Uterus (tissue), 2 donors: Measurements from ENCODE around the gene TPCN1.

Experiments used
- POLR2A ChIP-seq, 2 donors: fragments of 450-650 bp; IDR thresholded peaks; one replicate each; pipeline ENCODE4 v1.6.1; 2016; ENCODE audit warnings: antibody characterized with exemption in 2 of 2, mild to moderate bottlenecking in 1 of 2, moderate library complexity in 1 of 2
- TF ChIP-seq, protein P1 (sequence below), 4 experiments: fragments of 200-600 bp in 2 of 4; fragments of 450-650 bp in 2 of 4; sonication (generic) in 2 of 4; IDR thresholded peaks; one replicate each; pipeline ENCODE4 v1.5.1; 2016 to 2019; ENCODE audit warnings: antibody characterized with exemption in 4 of 4, mild to moderate bottlenecking in 2 of 4, moderate library complexity in 1 of 4

DNA sequence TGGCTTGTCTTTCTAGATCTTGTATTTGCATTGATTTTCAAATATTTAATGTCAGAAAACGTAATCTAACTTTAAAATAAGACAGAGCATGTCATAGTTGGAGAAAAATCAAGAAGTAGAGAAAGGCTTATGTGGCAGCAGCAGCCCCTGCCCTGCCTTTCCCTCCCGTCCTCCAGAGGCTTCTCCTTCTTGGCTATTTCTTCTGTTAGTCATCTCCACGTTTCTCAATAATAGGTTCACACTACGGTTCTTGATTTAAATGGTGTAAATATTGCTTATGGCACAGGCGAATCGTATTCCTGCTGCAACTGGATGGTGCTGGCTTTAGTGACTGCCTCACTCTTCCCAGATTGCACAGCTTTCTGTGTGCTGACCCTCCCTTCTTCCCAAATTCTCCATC lies 70.8 kb downstream of the TPCN1 start:
- TF ChIP-seq, protein P1, sequence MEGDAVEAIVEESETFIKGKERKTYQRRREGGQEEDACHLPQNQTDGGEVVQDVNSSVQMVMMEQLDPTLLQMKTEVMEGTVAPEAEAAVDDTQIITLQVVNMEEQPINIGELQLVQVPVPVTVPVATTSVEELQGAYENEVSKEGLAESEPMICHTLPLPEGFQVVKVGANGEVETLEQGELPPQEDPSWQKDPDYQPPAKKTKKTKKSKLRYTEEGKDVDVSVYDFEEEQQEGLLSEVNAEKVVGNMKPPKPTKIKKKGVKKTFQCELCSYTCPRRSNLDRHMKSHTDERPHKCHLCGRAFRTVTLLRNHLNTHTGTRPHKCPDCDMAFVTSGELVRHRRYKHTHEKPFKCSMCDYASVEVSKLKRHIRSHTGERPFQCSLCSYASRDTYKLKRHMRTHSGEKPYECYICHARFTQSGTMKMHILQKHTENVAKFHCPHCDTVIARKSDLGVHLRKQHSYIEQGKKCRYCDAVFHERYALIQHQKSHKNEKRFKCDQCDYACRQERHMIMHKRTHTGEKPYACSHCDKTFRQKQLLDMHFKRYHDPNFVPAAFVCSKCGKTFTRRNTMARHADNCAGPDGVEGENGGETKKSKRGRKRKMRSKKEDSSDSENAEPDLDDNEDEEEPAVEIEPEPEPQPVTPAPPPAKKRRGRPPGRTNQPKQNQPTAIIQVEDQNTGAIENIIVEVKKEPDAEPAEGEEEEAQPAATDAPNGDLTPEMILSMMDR (IDR thresholded peaks at IDR 0.05) = no peak
- TF ChIP-seq POLR2A (IDR thresholded peaks at IDR 0.05) = no peak
